AG09309 (cell line): ENCODE results near the gene COL5A2.
A peak's percentile ranks its signal among the peaks of the same experiment; 100 is the strongest.

Source experiments
- DNase-seq: peaks from one replicate; pipeline ENCODE4 v3.0.0-alpha.2; 2010; ENCODE audit warnings: low read depth
- H3K4me3 ChIP-seq: 2 replicates; pipeline ENCODE4 v1.5.1; 2011; ENCODE audit warnings: mild to moderate bottlenecking, low read depth, low read length, moderate library complexity; ENCODE audit not compliant: control insufficient read depth
- CTCF ChIP-seq: IDR thresholded peaks from 2 replicates; pipeline ENCODE4 v1.5.1; 2011; ENCODE audit warnings: mild to moderate bottlenecking, low read depth, low read length, inconsistent platforms; ENCODE audit not compliant: insufficient read depth, control insufficient read depth; ENCODE audit errors: missing control alignments

The COL5A2 gene

GRCh38 chr2:189129971-189130370 is 49.6 kb downstream of the COL5A2 start:
- no peak overlapping the region for H3K4me3 ChIP-seq
- DNase-seq = peak; percentile 90
- TF ChIP-seq CTCF = no peak

GRCh38 chr2:189128970-189129369 is 50.6 kb downstream of the COL5A2 start:
- TF ChIP-seq CTCF = no peak
- peak; percentile 50 for DNase-seq
- H3K4me3 ChIP-seq = no peak overlapping the region

GRCh38 chr2:189127756-189128155 is 51.8 kb downstream of the COL5A2 start:
- no peak for DNase-seq
- no peak overlapping the region for H3K4me3 ChIP-seq
- no peak for TF ChIP-seq CTCF

GRCh38 chr2:189125195-189125594 is 54.4 kb downstream of the COL5A2 start:
- DNase-seq = no peak
- no peak overlapping the region for H3K4me3 ChIP-seq
- no peak for TF ChIP-seq CTCF

- no peak overlapping the region for H3K4me3 ChIP-seq
- TF ChIP-seq CTCF = no peak
- DNase-seq = no peak
These were observed 55.4 kb downstream of the COL5A2 start for GRCh38 chr2:189124175-189124574.

GRCh38 chr2:189118386-189118785 is 61.2 kb downstream of the COL5A2 start:
- H3K4me3 ChIP-seq = no peak overlapping the region
- DNase-seq = no peak
- no peak for TF ChIP-seq CTCF

GRCh38 chr2:189116979-189117378 is 62.6 kb downstream of the COL5A2 start:
- H3K4me3 ChIP-seq = no peak overlapping the region
- TF ChIP-seq CTCF = no peak
- DNase-seq = no peak
